ENCODE data around the gene EFCAB5. TPM values are rescaled to one million over a fixed set of nuclear protein-coding genes. Genes with fewer than 3 reads are reported as not detected.

The EFCAB5 gene
- total and polyA plus RNA-seq, 2 of the 13 experiments (the other 11 are each of a cell fraction or from before 2014, with no cell fraction given), result 0.15 TPM; not detected in 1

DNA sequence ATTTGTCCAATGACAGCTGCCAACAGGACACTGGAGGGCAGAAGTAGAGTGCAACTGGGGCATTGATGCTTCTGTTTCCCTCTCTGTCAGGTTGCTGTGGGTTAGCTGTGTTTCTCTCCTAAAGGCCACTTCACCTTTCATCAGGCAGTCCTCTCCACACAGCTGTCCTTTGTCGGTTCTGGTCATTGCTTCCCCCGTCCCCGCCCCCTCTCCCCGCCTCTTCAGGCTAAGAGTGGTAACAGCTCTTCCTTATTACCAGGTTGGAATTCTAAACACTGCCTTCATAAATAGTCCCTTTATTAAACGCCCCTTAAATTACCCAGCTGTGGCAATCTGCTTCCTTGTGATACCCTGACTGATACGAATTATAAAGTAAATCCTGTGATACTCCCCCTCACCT lies 143.4 kb downstream of the EFCAB5 start (continued):
- TF ChIP-seq NRL (CRISPR knock-in tag; IDR thresholded peaks at IDR 0.05; ENCODE audit: borderline replicate concordance), result no peak
- TF ChIP-seq MEIS2 (CRISPR knock-in tag; IDR thresholded peaks at IDR 0.05), result no peak
- TF ChIP-seq ZNF382 (CRISPR knock-in tag; IDR thresholded peaks at IDR 0.05; ENCODE audit: borderline replicate concordance), result no peak
- no peak for TF ChIP-seq ZNF782 (CRISPR knock-in tag; IDR thresholded peaks at IDR 0.05; ENCODE audit: borderline replicate concordance)
- TF ChIP-seq REPIN1 (CRISPR knock-in tag; IDR thresholded peaks at IDR 0.05; ENCODE audit: borderline replicate concordance, low read depth), result no peak

DNA sequence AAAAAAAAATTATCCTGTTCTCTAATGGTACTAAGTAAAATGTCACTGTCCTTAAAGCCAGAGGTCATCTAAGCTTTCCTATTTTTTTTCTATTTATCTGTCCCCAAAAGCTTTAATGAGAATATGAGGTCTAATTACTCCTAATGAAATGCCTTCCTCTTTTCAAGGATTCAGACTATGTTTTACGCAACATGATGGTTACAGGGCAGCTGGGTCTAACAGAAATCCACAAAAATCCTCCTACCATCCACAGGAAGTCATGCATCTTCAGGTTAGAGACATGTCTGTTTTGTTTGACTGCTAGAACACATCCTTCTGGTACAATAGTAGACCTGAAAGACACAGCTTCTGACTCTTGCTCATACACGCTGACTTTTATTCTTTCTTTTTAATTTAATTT lies 145.5 kb downstream of the EFCAB5 start:
- Histone ChIP-seq H3K9me3 (ENCODE audit: low read length) (no peaks in the 10 kb centered on the region), H3K36me3 (replicated peaks in 1 of 2; ENCODE audit: control insufficient read depth in 1 of 2, insufficient read depth in 2 of 2, low read length in 2 of 2) (no peaks in the 10 kb centered on the region), H3K79me2 (ENCODE audit: insufficient read depth, low read length) (no peaks in the 10 kb centered on the region), H2AFZ (ENCODE audit: low read length) (no peak overlapping the region), H3K9ac (ENCODE audit: insufficient read depth, low read depth, low read length) (no peak overlapping the region), H3K4me3 (replicated peaks in 1 of 3; ENCODE audit: insufficient read depth in 1 of 3, low read depth in 2 of 3, low read length in 3 of 3) (no peak overlapping the region), H3K4me2 (ENCODE audit: low read depth, low read length) (no peak overlapping the region), H3K27ac (ENCODE audit: extremely low read length, insufficient read depth, low read length) (no peak overlapping the region), H3K27me3 (ENCODE audit: control insufficient read depth in 1 of 2, insufficient read depth in 2 of 2, low read length in 2 of 2) (peaks cover 1 to 36% of the 10 kb centered on the region in 2 experiments; a peak in 3 of 5 replicates), H3K4me1 (ENCODE audit: insufficient read depth, low read length) (no peaks in the 10 kb centered on the region), H4K20me1 (ENCODE audit: insufficient read depth, low read length) (no peaks in the 10 kb centered on the region)
- FAIRE-seq (no peak), ATAC-seq (no peak), DNase-seq (ENCODE audit: low spot score) (no peak)
- intact Hi-C loops (cut with micrococcal nuclease; ENCODE audit: unreplicated experiment), result no loop called here
- POLR2A ChIA-PET, result no interaction called here
- WGBS (ENCODE audit: low lambda C conversion rate), result 47% methylated on average over 2 of the region's 2 CpGs
- CTCF ChIA-PET (ENCODE audit: low intra/inter-chr PET ratio, low total read pairs), result no interaction called here
- in situ Hi-C loops (cut with HindIII; ENCODE audit: extremely low pct_ligation_motif_present, low pct_unique_long_range_greater_than_20kb), result no loop called here
- no TSS peak for BruUV-seq (replicated peaks)
- TF ChIP-seq, protein P1, sequence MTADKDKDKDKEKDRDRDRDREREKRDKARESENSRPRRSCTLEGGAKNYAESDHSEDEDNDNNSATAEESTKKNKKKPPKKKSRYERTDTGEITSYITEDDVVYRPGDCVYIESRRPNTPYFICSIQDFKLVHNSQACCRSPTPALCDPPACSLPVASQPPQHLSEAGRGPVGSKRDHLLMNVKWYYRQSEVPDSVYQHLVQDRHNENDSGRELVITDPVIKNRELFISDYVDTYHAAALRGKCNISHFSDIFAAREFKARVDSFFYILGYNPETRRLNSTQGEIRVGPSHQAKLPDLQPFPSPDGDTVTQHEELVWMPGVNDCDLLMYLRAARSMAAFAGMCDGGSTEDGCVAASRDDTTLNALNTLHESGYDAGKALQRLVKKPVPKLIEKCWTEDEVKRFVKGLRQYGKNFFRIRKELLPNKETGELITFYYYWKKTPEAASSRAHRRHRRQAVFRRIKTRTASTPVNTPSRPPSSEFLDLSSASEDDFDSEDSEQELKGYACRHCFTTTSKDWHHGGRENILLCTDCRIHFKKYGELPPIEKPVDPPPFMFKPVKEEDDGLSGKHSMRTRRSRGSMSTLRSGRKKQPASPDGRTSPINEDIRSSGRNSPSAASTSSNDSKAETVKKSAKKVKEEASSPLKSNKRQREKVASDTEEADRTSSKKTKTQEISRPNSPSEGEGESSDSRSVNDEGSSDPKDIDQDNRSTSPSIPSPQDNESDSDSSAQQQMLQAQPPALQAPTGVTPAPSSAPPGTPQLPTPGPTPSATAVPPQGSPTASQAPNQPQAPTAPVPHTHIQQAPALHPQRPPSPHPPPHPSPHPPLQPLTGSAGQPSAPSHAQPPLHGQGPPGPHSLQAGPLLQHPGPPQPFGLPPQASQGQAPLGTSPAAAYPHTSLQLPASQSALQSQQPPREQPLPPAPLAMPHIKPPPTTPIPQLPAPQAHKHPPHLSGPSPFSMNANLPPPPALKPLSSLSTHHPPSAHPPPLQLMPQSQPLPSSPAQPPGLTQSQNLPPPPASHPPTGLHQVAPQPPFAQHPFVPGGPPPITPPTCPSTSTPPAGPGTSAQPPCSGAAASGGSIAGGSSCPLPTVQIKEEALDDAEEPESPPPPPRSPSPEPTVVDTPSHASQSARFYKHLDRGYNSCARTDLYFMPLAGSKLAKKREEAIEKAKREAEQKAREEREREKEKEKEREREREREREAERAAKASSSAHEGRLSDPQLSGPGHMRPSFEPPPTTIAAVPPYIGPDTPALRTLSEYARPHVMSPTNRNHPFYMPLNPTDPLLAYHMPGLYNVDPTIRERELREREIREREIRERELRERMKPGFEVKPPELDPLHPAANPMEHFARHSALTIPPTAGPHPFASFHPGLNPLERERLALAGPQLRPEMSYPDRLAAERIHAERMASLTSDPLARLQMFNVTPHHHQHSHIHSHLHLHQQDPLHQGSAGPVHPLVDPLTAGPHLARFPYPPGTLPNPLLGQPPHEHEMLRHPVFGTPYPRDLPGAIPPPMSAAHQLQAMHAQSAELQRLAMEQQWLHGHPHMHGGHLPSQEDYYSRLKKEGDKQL (CRISPR knock-in tag; IDR thresholded peaks at IDR 0.05; ENCODE audit: low read depth), result no peak
- TF ChIP-seq KLF15 (CRISPR knock-in tag; IDR thresholded peaks at IDR 0.05; ENCODE audit: borderline replicate concordance) (no peak), ZNF180 (CRISPR knock-in tag; IDR thresholded peaks at IDR 0.05; ENCODE audit: borderline replicate concordance, low read depth) (no peak), EHMT2 (IDR thresholded peaks at IDR 0.05; ENCODE audit: borderline replicate concordance, low read depth, low read length) (no peak), CAMTA2 (CRISPR knock-in tag; IDR thresholded peaks at IDR 0.05; ENCODE audit: borderline replicate concordance) (no peak), ZNF75D (CRISPR knock-in tag; IDR thresholded peaks at IDR 0.05; ENCODE audit: borderline replicate concordance) (no peak), JARID2 (CRISPR knock-in tag; IDR thresholded peaks at IDR 0.05; ENCODE audit: insufficient replicate concordance) (no peak)
- TF ChIP-seq, protein P2, sequence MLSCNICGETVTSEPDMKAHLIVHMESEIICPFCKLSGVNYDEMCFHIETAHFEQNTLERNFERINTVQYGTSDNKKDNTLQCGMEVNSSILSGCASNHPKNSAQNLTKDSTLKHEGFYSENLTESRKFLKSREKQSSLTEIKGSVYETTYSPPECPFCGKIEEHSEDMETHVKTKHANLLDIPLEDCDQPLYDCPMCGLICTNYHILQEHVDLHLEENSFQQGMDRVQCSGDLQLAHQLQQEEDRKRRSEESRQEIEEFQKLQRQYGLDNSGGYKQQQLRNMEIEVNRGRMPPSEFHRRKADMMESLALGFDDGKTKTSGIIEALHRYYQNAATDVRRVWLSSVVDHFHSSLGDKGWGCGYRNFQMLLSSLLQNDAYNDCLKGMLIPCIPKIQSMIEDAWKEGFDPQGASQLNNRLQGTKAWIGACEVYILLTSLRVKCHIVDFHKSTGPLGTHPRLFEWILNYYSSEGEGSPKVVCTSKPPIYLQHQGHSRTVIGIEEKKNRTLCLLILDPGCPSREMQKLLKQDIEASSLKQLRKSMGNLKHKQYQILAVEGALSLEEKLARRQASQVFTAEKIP (CRISPR knock-in tag; IDR thresholded peaks at IDR 0.05; ENCODE audit: borderline replicate concordance), result no peak
